A549 (cell line): ENCODE measurements around the gene BRAF.

ENCODE experiments used
- ATOH8 ChIP-seq: fragments of 250-450 bp; sonication (Bioruptor Pico); IDR thresholded peaks from 2 replicates; pipeline ENCODE4 v1.5.0; 2020; ENCODE audit warnings: low read depth, mild to moderate bottlenecking, moderate library complexity
- BHLHE40 ChIP-seq: IDR thresholded peaks from 2 replicates; pipeline ENCODE4 v1.6.1; 2012; ENCODE audit warnings: low read depth, low read length, inconsistent platforms
- CBX2 ChIP-seq: fragments of 200-600 bp; sonication (generic); IDR thresholded peaks from 2 replicates; pipeline ENCODE4 v1.6.1; 2016; ENCODE audit warnings: low read depth, mild to moderate bottlenecking, borderline replicate concordance
- CTCF ChIP-seq: fragments of >200 bp; sonication (Bioruptor Twin); formaldehyde crosslinking; IDR thresholded peaks from 3 replicates; pipeline ENCODE4 v1.5.1; 2016
- ESRRA ChIP-seq: fragments of 150-350 bp; IDR thresholded peaks from 2 replicates; pipeline ENCODE4 v1.6.1; 2014; ENCODE audit warnings: mild to moderate bottlenecking, low read length, borderline replicate concordance
- JUN ChIP-seq, 2 experiments: fragments of >200 bp; sonication (Bioruptor Twin); formaldehyde crosslinking; IDR thresholded peaks; 2 replicates in 1 of 2; 3 replicates in 1 of 2; pipeline ENCODE4 v1.6.1; 2016 to 2017
- KDM5A ChIP-seq: fragments of 200-600 bp; sonication (generic); IDR thresholded peaks from 2 replicates; pipeline ENCODE4 v1.6.1; 2016; ENCODE audit warnings: antibody characterized with exemption, mild to moderate bottlenecking
- PHF8 ChIP-seq: fragments of 200-600 bp; sonication (generic); IDR thresholded peaks from 2 replicates; pipeline ENCODE4 v1.6.1; 2016; ENCODE audit warnings: low read depth, mild to moderate bottlenecking, antibody characterized with exemption, moderate library complexity, borderline replicate concordance
- POLR2A ChIP-seq: IDR thresholded peaks from 2 replicates; pipeline ENCODE4 v1.6.1; 2012; ENCODE audit warnings: mild to moderate bottlenecking, low read length
- RAD21 ChIP-seq, 2 experiments: fragments of >200 bp in 1 of 2; sonication (Bioruptor Twin) in 1 of 2; formaldehyde crosslinking in 1 of 2; IDR thresholded peaks in 1 of 2; conservative IDR thresholded peaks in 1 of 2; 2 replicates in 1 of 2; 3 replicates in 1 of 2; pipeline ENCODE4 v1.6.1; 2012 to 2018; ENCODE audit warnings: inconsistent platforms in 1 of 2

GRCh38 chr7:140675726-140676125 is 249.0 kb downstream of the BRAF start:
- TF ChIP-seq POLR2A (no peak), JUN (IDR thresholded peaks at IDR 0.05) (no peak), BHLHE40 (no peak), ATOH8 (CRISPR knock-in tag) (no peak), CTCF (no peak), RAD21 (conservative IDR thresholded peaks at IDR 0.05 in 1 of 2, IDR thresholded peaks at IDR 0.05 in 1 of 2) (no peak), CBX2 (no peak), ESRRA (no peak), PHF8 (no peak), KDM5A (no peak)
